Measurements from ENCODE around the gene CREM.

DNA sequence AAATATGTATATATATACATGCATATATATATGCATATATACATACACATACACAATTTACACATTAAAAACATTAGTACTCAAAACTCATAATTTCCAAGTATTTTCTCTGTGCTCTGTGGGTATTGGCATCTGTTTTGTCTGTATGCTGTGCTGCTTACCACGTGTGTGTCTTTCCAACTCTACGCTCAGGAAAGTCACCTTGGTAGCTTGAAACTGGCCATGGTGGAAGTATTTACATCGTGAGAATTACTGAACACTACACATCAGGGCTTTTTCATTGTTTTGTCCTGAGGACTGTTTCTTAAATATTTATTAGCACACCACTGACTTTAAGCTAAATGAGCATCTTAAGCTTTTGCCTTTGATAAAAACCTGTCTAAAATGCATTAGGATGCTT, 79.6 kb downstream of the CREM start:
- TF ChIP-seq, protein P1, sequence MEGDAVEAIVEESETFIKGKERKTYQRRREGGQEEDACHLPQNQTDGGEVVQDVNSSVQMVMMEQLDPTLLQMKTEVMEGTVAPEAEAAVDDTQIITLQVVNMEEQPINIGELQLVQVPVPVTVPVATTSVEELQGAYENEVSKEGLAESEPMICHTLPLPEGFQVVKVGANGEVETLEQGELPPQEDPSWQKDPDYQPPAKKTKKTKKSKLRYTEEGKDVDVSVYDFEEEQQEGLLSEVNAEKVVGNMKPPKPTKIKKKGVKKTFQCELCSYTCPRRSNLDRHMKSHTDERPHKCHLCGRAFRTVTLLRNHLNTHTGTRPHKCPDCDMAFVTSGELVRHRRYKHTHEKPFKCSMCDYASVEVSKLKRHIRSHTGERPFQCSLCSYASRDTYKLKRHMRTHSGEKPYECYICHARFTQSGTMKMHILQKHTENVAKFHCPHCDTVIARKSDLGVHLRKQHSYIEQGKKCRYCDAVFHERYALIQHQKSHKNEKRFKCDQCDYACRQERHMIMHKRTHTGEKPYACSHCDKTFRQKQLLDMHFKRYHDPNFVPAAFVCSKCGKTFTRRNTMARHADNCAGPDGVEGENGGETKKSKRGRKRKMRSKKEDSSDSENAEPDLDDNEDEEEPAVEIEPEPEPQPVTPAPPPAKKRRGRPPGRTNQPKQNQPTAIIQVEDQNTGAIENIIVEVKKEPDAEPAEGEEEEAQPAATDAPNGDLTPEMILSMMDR (IDR thresholded peaks at IDR 0.05 in 2 of 3, conservative IDR thresholded peaks at IDR 0.05 in 1 of 3; ENCODE audit: control insufficient read depth in 2 of 3, extremely low read depth in 1 of 3, insufficient read depth in 1 of 3, low read depth in 3 of 3, low read length in 3 of 3), result no peak
- TF ChIP-seq ZBTB11 (CRISPR knock-in tag; IDR thresholded peaks at IDR 0.05), result no peak
- no peak for TF ChIP-seq MYC (IDR thresholded peaks at IDR 0.05; ENCODE audit: insufficient read depth, insufficient read length, insufficient replicate concordance, low read length, severe bottlenecking)
- no peak for TF ChIP-seq POLR2A (IDR thresholded peaks at IDR 0.05; ENCODE audit: low read depth, low read length)
- no peak for TF ChIP-seq JUNB (IDR thresholded peaks at IDR 0.05)
- TF ChIP-seq, protein P2, sequence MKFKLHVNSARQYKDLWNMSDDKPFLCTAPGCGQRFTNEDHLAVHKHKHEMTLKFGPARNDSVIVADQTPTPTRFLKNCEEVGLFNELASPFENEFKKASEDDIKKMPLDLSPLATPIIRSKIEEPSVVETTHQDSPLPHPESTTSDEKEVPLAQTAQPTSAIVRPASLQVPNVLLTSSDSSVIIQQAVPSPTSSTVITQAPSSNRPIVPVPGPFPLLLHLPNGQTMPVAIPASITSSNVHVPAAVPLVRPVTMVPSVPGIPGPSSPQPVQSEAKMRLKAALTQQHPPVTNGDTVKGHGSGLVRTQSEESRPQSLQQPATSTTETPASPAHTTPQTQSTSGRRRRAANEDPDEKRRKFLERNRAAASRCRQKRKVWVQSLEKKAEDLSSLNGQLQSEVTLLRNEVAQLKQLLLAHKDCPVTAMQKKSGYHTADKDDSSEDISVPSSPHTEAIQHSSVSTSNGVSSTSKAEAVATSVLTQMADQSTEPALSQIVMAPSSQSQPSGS (IDR thresholded peaks at IDR 0.05; ENCODE audit: low read length), result no peak

Data from GM12878 (cell line).